ENCODE results near the gene DYNLT2.

DNA sequence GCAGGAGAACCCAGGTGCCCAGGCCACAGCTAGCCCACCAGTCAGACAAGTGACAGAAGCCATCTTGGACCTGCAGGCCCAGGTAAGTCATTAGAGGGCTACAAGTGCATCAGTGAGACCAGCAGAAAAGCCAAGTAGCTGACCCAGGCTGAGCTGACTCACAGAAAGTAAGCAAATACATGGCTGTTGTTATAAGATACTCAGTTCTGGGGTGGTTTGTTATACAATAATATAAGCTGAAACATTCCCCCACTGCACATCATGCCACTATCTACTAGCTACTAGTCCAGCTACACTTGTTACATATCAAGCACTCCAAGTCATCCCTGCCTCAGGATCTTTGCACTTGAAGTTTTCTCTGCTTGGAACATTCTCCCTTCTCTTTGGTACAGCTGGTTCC, 10.0 kb downstream of the DYNLT2 start:
- TF ChIP-seq GABPA (IDR thresholded peaks at IDR 0.05; ENCODE audit: low read depth) (no peak), FOXM1 (IDR thresholded peaks at IDR 0.05; ENCODE audit: low read depth) (no peak), EZH2phosphoT487 (IDR thresholded peaks at IDR 0.05; ENCODE audit: borderline replicate concordance, low read depth) (no peak)
- TF ChIP-seq, protein P1, sequence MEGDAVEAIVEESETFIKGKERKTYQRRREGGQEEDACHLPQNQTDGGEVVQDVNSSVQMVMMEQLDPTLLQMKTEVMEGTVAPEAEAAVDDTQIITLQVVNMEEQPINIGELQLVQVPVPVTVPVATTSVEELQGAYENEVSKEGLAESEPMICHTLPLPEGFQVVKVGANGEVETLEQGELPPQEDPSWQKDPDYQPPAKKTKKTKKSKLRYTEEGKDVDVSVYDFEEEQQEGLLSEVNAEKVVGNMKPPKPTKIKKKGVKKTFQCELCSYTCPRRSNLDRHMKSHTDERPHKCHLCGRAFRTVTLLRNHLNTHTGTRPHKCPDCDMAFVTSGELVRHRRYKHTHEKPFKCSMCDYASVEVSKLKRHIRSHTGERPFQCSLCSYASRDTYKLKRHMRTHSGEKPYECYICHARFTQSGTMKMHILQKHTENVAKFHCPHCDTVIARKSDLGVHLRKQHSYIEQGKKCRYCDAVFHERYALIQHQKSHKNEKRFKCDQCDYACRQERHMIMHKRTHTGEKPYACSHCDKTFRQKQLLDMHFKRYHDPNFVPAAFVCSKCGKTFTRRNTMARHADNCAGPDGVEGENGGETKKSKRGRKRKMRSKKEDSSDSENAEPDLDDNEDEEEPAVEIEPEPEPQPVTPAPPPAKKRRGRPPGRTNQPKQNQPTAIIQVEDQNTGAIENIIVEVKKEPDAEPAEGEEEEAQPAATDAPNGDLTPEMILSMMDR (IDR thresholded peaks at IDR 0.05), result no peak
- TF ChIP-seq, protein P2, sequence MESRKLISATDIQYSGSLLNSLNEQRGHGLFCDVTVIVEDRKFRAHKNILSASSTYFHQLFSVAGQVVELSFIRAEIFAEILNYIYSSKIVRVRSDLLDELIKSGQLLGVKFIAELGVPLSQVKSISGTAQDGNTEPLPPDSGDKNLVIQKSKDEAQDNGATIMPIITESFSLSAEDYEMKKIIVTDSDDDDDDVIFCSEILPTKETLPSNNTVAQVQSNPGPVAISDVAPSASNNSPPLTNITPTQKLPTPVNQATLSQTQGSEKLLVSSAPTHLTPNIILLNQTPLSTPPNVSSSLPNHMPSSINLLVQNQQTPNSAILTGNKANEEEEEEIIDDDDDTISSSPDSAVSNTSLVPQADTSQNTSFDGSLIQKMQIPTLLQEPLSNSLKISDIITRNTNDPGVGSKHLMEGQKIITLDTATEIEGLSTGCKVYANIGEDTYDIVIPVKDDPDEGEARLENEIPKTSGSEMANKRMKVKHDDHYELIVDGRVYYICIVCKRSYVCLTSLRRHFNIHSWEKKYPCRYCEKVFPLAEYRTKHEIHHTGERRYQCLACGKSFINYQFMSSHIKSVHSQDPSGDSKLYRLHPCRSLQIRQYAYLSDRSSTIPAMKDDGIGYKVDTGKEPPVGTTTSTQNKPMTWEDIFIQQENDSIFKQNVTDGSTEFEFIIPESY (IDR thresholded peaks at IDR 0.05; ENCODE audit: borderline replicate concordance, low read depth), result no peak
- TF ChIP-seq, protein P3, sequence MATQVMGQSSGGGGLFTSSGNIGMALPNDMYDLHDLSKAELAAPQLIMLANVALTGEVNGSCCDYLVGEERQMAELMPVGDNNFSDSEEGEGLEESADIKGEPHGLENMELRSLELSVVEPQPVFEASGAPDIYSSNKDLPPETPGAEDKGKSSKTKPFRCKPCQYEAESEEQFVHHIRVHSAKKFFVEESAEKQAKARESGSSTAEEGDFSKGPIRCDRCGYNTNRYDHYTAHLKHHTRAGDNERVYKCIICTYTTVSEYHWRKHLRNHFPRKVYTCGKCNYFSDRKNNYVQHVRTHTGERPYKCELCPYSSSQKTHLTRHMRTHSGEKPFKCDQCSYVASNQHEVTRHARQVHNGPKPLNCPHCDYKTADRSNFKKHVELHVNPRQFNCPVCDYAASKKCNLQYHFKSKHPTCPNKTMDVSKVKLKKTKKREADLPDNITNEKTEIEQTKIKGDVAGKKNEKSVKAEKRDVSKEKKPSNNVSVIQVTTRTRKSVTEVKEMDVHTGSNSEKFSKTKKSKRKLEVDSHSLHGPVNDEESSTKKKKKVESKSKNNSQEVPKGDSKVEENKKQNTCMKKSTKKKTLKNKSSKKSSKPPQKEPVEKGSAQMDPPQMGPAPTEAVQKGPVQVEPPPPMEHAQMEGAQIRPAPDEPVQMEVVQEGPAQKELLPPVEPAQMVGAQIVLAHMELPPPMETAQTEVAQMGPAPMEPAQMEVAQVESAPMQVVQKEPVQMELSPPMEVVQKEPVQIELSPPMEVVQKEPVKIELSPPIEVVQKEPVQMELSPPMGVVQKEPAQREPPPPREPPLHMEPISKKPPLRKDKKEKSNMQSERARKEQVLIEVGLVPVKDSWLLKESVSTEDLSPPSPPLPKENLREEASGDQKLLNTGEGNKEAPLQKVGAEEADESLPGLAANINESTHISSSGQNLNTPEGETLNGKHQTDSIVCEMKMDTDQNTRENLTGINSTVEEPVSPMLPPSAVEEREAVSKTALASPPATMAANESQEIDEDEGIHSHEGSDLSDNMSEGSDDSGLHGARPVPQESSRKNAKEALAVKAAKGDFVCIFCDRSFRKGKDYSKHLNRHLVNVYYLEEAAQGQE (IDR thresholded peaks at IDR 0.05; ENCODE audit: low read depth, low read length), result no peak
